ENCODE results near the gene ATF6. TPM values are rescaled to one million over a fixed set of nuclear protein-coding genes. Genes with fewer than 3 reads are reported as not detected.

Gene ATF6
- total and polyA plus RNA-seq, 2 donors from 2014 or later = 11.5 to 35.6 TPM

DNA sequence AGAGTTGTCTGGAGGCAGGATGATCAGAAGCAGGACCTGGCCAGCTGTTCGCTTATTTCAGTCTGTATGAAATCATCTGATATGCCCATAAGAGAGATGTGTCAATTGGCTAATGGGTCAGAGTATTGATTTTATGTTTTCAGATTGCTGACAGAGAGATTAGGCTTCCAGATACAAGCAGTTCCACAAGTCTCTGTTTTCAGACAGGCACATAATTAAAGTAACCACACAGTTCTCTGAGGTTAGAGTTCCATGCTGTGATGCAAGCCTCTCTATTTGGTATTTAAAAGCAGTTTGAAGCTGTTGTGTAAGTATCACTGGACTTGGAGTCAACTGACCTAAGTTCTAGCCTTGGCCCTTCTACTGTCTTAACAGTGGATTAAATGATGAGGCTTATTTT, 50.1 kb downstream of the ATF6 start:
- Histone ChIP-seq H3K9ac (ENCODE audit: low read length in 3 of 3) (no peak overlapping the region), H3K4me1 (ENCODE audit: control insufficient read depth in 2 of 3, insufficient read depth in 2 of 3, low read depth in 1 of 3, low read length in 3 of 3) (no peaks in the 10 kb centered on the region), H3K9me3 (ENCODE audit: control insufficient read depth in 2 of 3, insufficient read depth in 1 of 3, low read length in 3 of 3) (no peaks in the 10 kb centered on the region), H3K36me3 (ENCODE audit: control insufficient read depth in 2 of 3, insufficient read depth in 3 of 3, low read length in 3 of 3) (peaks cover 0 to 5% (median 4%) of the 10 kb centered on the region in 3 donors), H3K27me3 (ENCODE audit: control insufficient read depth, insufficient read depth, low read length) (no peaks in the 10 kb centered on the region), H3K4me3 (ENCODE audit: low read length in 3 of 3) (no peak overlapping the region), H3K27ac (ENCODE audit: low read depth in 2 of 2, low read length in 2 of 2) (no peak overlapping the region)
- intact Hi-C loops (cut with DNase I) = no loop called here
- TF ChIP-seq, protein P1, sequence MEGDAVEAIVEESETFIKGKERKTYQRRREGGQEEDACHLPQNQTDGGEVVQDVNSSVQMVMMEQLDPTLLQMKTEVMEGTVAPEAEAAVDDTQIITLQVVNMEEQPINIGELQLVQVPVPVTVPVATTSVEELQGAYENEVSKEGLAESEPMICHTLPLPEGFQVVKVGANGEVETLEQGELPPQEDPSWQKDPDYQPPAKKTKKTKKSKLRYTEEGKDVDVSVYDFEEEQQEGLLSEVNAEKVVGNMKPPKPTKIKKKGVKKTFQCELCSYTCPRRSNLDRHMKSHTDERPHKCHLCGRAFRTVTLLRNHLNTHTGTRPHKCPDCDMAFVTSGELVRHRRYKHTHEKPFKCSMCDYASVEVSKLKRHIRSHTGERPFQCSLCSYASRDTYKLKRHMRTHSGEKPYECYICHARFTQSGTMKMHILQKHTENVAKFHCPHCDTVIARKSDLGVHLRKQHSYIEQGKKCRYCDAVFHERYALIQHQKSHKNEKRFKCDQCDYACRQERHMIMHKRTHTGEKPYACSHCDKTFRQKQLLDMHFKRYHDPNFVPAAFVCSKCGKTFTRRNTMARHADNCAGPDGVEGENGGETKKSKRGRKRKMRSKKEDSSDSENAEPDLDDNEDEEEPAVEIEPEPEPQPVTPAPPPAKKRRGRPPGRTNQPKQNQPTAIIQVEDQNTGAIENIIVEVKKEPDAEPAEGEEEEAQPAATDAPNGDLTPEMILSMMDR (IDR thresholded peaks at IDR 0.05; ENCODE audit: borderline replicate concordance, extremely low read depth, insufficient read depth) = no peak
- DNase-seq (peak in 1 of 5 donors; percentile 10), FAIRE-seq (no peak)

DNA sequence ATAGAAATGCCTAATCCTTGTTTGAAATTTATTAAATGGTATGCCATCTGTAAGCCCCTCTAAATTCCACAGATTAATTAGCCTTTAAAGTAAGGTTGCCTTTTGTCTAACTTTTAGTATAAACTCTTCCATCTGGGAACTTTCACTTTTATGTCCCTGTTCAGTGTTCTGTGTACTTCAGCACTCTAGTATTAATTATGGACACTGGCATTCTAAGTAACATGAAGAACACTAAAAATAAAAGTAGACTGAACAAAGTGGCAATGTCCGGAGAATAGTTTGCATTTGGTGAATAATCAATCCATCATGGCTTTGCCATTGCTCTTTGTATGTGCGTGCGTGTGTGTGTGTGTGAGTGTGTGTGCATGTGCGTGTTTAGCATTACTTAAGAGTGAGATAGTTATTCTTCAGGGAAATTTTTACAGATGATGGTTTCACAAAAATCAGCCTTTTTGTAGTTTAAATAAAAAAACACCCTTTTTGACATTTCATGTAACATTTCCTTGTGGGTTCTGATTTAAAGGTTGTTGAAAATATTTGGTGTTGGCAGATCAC, 51.1 kb downstream of the ATF6 start:
- Histone ChIP-seq H3K4me1 (ENCODE audit: control insufficient read depth in 2 of 3, insufficient read depth in 2 of 3, low read depth in 1 of 3, low read length in 3 of 3) (no peaks in the 10 kb centered on the region), H3K36me3 (ENCODE audit: control insufficient read depth in 2 of 3, insufficient read depth in 3 of 3, low read length in 3 of 3) (peaks cover 0 to 12% (median 8%) of the 10 kb centered on the region in 3 donors), H3K4me3 (ENCODE audit: low read length in 3 of 3) (no peak overlapping the region), H3K9ac (ENCODE audit: low read length in 3 of 3) (no peak overlapping the region), H3K27ac (ENCODE audit: low read depth in 2 of 2, low read length in 2 of 2) (no peak overlapping the region), H3K9me3 (ENCODE audit: control insufficient read depth in 2 of 3, insufficient read depth in 1 of 3, low read length in 3 of 3) (no peaks in the 10 kb centered on the region), H3K27me3 (ENCODE audit: control insufficient read depth, insufficient read depth, low read length) (no peaks in the 10 kb centered on the region)
- FAIRE-seq (no peak), DNase-seq (peak in 2 of 5 donors; percentile 19 to 51)
- intact Hi-C loops (cut with DNase I) = no loop called here
- TF ChIP-seq, protein P1 (IDR thresholded peaks at IDR 0.05; ENCODE audit: borderline replicate concordance, extremely low read depth, insufficient read depth) = no peak

DNA sequence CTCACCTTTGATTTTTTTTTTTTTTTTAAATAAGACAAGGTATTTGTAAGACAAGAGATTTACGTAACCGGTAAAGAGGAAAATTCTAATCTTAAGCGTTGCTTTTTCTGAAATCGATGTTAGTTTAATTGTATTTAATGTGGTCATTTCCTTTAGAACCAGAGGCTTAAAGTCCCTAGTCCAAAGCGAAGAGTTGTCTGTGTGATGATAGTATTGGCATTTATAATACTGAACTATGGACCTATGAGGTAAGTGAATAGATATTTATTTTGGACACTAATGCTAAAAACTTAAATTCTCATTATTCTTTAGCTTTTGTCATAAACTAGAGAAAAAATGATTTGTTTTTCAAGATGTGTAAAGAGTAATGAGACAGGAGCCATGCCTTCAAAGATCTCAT, 54.8 kb downstream of the ATF6 start:
- H3K9me3 ChIP-seq (ENCODE audit: control insufficient read depth in 2 of 3, insufficient read depth in 1 of 3, low read length in 3 of 3) = no peaks in the 10 kb centered on the region
- no peak overlapping the region for H3K27ac ChIP-seq (ENCODE audit: low read depth in 2 of 2, low read length in 2 of 2)
- no peak overlapping the region for H3K9ac ChIP-seq (ENCODE audit: low read length in 3 of 3)
- FAIRE-seq = no peak
- no peaks in the 10 kb centered on the region for H3K27me3 ChIP-seq (ENCODE audit: control insufficient read depth, insufficient read depth, low read length)
- intact Hi-C loops (cut with DNase I) = no loop called here
- TF ChIP-seq, protein P1 (IDR thresholded peaks at IDR 0.05; ENCODE audit: borderline replicate concordance, extremely low read depth, insufficient read depth) = no peak
- H3K4me1 ChIP-seq (ENCODE audit: control insufficient read depth in 2 of 3, insufficient read depth in 2 of 3, low read depth in 1 of 3, low read length in 3 of 3) = no peaks in the 10 kb centered on the region
- no peak for DNase-seq
- H3K36me3 ChIP-seq (ENCODE audit: control insufficient read depth in 2 of 3, insufficient read depth in 3 of 3, low read length in 3 of 3) = peaks cover 0 to 17% (median 9%) of the 10 kb centered on the region in 3 donors
- H3K4me3 ChIP-seq (ENCODE audit: low read length in 3 of 3) = no peak overlapping the region

DNA sequence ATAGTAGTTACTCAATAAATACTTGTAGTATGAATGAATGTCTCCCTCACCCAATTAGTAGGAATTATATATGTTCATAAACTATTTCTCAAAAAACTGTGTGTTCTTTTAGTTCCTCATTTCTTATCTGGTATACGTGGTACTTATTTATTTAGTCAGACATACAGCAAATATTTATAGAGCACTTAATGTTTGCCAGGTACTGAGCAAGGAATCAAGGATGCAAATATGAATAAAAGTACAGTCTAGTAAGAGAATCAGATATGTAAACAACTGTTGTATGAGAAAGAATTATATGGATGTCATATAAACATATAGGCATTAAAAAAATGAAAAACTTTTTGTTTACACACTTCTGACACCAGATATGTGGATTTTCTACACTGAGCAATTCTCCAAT, 58.5 kb downstream of the ATF6 start:
- peaks cover 0 to 17% (median 6%) of the 10 kb centered on the region in 3 donors for H3K36me3 ChIP-seq (ENCODE audit: control insufficient read depth in 2 of 3, insufficient read depth in 3 of 3, low read length in 3 of 3)

More for the DNA sequence above, 58.5 kb downstream of the ATF6 start:
- H3K27me3 ChIP-seq (ENCODE audit: control insufficient read depth, insufficient read depth, low read length) = no peaks in the 10 kb centered on the region
- no peak for DNase-seq
- FAIRE-seq = no peak
- H3K9me3 ChIP-seq (ENCODE audit: control insufficient read depth in 2 of 3, insufficient read depth in 1 of 3, low read length in 3 of 3) = no peaks in the 10 kb centered on the region
- no peak overlapping the region for H3K27ac ChIP-seq (ENCODE audit: low read depth in 2 of 2, low read length in 2 of 2)
- no peak overlapping the region for H3K9ac ChIP-seq (ENCODE audit: low read length in 3 of 3)
- intact Hi-C loops (cut with DNase I) = no loop called here
- TF ChIP-seq, protein P1 (IDR thresholded peaks at IDR 0.05; ENCODE audit: borderline replicate concordance, extremely low read depth, insufficient read depth) = no peak
- H3K4me3 ChIP-seq (ENCODE audit: low read length in 3 of 3) = no peak overlapping the region
- H3K4me1 ChIP-seq (ENCODE audit: control insufficient read depth in 2 of 3, insufficient read depth in 2 of 3, low read depth in 1 of 3, low read length in 3 of 3) = no peaks in the 10 kb centered on the region
